OCI-LY3 (cell line): ENCODE data around the gene TLL2.
A peak's percentile ranks its signal among the peaks of the same experiment; 100 is the strongest.

ENCODE experiments used
- H2AFZ ChIP-seq: fragments of 200-600, 300-600 bp; shearing (Covaris generic); 2 replicates; pipeline ENCODE4 v1.6.0; 2014; ENCODE audit warnings: antibody characterized with exemption, low read depth, low read length
- H3K27ac ChIP-seq: fragments of 200-600, 300-600 bp; sonication (generic); 2 replicates; pipeline ENCODE4 v1.5.1; 2014; ENCODE audit warnings: mild to moderate bottlenecking, low read length, moderate library complexity, mixed read lengths
- H3K27me3 ChIP-seq: fragments of 200-600, 300-600 bp; sonication (generic); 2 replicates; pipeline ENCODE4 v1.6.1; 2014; ENCODE audit warnings: low read depth, low read length, mixed read lengths
- H3K36me3 ChIP-seq: fragments of 200-600, 300-600 bp; sonication (generic); replicated peaks from 2 replicates; pipeline ENCODE3; 2014; ENCODE audit warnings: low read depth, low read length, mixed read lengths
- H3K4me1 ChIP-seq: fragments of 300-600, 200-600 bp; sonication (generic); 2 replicates; pipeline ENCODE4 v1.6.1; 2014; ENCODE audit warnings: low read length, mixed read lengths
- H3K4me2 ChIP-seq: fragments of 200-600, 300-600 bp; sonication (generic); 2 replicates; pipeline ENCODE4 v1.6.1; 2014; ENCODE audit warnings: low read length, mixed read lengths
- H3K4me3 ChIP-seq: fragments of 300-600, 200-600 bp; sonication (generic); 2 replicates; pipeline ENCODE4 v1.5.1; 2014; ENCODE audit warnings: antibody characterized with exemption, mild to moderate bottlenecking, low read length, moderate library complexity
- H3K79me2 ChIP-seq: fragments of 300-600, 200-600 bp; shearing (Covaris generic); 2 replicates; pipeline ENCODE4 v1.6.1; 2014; ENCODE audit warnings: mild to moderate bottlenecking, low read length, mixed read lengths
- H3K9ac ChIP-seq: fragments of 300-600, 200-600 bp; shearing (Covaris generic); 2 replicates; pipeline ENCODE4 v1.6.0; 2014; ENCODE audit warnings: mild to moderate bottlenecking, low read length, moderate library complexity
- H3K9me3 ChIP-seq: fragments of 200-600, 300-600 bp; shearing (Covaris generic); 2 replicates; pipeline ENCODE4 v1.6.1; 2014; ENCODE audit warnings: low read length, mixed read lengths; ENCODE audit not compliant: insufficient read depth
- H4K20me1 ChIP-seq: fragments of 200-600, 300-600 bp; sonication (generic); 2 replicates; pipeline ENCODE4 v1.6.1; 2016; ENCODE audit warnings: low read length, mixed read lengths; ENCODE audit not compliant: insufficient read depth
- EZH2phosphoT487 ChIP-seq: fragments of 200-600 bp; shearing (Covaris generic); IDR thresholded peaks from 2 replicates; pipeline ENCODE4 v1.6.1; 2018; ENCODE audit warnings: antibody characterized with exemption, mixed run types, low read depth
- TF ChIP-seq, protein P1 (sequence below): fragments of 200-600, 300-600 bp; sonication (generic); IDR thresholded peaks from 2 replicates; pipeline ENCODE4 v1.5.1; 2014; ENCODE audit warnings: antibody characterized with exemption, low read length, low read depth

TLL2 gene

DNA sequence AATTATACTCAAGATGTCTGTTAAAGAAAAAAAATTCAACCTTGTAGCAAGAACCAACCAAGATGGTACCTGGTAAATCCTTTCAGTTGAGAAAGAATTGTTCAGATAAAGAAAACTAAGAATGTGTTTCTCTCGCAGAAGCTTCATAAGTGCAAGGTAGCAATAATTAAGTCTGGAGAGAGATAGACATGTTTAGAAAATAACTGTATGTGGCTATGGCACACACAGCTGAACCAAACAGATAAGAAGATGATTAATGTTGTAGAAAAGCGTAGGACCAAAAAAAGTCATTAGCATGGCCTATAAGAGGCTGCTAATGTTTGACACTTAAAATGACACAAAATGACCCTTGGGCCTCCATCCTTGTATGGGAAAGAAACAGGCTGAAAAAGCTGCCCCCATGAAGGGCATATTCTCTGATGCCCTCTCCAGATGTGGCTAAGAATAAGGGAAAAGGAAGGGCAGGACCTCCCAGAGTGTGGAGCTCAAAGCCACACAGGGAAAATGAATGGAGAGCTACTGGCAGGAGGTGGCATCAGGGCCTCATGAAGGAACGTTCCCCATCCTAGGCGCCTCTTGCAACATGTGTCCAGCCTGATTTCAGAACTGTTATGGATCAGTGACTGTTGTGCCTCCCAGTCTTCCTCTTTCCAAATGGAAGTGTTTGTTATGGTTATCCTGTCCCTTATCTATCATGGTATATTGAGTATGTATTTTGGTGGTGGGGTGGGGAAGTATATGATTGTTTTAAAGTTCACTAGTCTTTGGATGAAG is 30.7 kb downstream of the TLL2 start:
- Histone ChIP-seq H3K4me3 (no peak overlapping the region), H3K36me3 (no peaks in the 10 kb centered on the region), H3K27ac (no peak overlapping the region), H3K4me2 (no peak overlapping the region), H3K4me1 (no peaks in the 10 kb centered on the region), H3K9ac (no peak overlapping the region), H3K79me2 (no peaks in the 10 kb centered on the region), H3K27me3 (peaks cover 18% of the 10 kb centered on the region), H2AFZ (no peak overlapping the region), H3K9me3 (no peaks in the 10 kb centered on the region), H4K20me1 (no peaks in the 10 kb centered on the region)
- TF ChIP-seq, protein P1, sequence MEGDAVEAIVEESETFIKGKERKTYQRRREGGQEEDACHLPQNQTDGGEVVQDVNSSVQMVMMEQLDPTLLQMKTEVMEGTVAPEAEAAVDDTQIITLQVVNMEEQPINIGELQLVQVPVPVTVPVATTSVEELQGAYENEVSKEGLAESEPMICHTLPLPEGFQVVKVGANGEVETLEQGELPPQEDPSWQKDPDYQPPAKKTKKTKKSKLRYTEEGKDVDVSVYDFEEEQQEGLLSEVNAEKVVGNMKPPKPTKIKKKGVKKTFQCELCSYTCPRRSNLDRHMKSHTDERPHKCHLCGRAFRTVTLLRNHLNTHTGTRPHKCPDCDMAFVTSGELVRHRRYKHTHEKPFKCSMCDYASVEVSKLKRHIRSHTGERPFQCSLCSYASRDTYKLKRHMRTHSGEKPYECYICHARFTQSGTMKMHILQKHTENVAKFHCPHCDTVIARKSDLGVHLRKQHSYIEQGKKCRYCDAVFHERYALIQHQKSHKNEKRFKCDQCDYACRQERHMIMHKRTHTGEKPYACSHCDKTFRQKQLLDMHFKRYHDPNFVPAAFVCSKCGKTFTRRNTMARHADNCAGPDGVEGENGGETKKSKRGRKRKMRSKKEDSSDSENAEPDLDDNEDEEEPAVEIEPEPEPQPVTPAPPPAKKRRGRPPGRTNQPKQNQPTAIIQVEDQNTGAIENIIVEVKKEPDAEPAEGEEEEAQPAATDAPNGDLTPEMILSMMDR: no peak
- no peak for TF ChIP-seq EZH2phosphoT487

DNA sequence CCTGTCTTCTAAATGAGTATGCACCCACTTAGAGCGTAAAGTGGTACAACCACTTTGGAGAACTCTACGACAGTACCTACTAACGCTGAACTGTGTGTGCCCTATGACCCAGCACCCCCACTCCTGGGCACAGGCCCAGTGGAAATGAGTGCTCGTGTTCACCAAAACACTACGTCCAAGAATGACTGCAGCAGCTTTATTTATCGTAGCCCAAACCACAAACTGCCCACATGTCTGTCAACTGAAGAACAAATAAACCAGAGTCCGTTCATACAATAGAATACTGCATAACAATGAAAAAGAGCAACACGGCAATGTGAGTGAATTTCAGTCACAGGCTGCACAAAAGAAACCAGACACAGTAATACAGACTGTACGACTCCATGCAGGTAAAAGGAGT is 35.4 kb downstream of the TLL2 start:
- Histone ChIP-seq H3K36me3 (no peaks in the 10 kb centered on the region), H4K20me1 (no peaks in the 10 kb centered on the region), H3K4me2 (no peak overlapping the region), H3K4me3 (no peak overlapping the region), H3K4me1 (no peaks in the 10 kb centered on the region), H3K27ac (no peak overlapping the region), H3K9me3 (no peaks in the 10 kb centered on the region), H3K9ac (no peak overlapping the region), H3K79me2 (no peaks in the 10 kb centered on the region), H3K27me3 (peaks cover 23% of the 10 kb centered on the region), H2AFZ (no peak overlapping the region)
- TF ChIP-seq, protein P1: no peak
- TF ChIP-seq EZH2phosphoT487: no peak

DNA sequence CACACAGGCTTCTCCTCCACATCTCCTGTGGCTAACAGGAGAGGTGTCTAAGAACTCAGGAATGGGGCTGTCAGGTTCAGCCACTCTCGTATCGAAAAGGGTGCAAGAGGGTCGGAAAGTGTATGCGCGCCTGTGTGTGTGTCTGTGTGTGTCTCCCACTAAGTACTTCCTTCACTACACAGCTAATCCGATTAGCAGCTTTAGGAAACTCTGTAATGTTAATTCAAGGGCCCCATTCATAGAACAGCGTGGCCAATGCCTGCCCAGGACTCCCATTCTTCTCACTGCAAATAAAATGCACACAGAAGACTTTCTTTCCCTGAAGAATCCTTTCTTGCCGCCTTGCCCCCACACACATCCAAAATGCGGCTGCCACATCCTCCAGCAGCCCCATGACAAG is 39.9 kb downstream of the TLL2 start:
- Histone ChIP-seq H3K27me3 (peaks cover 11% of the 10 kb centered on the region; the same call in 1 of the 2 replicates), H3K9ac (no peak overlapping the region), H3K4me3 (no peak overlapping the region), H3K9me3 (no peaks in the 10 kb centered on the region), H3K4me1 (no peaks in the 10 kb centered on the region), H3K79me2 (no peaks in the 10 kb centered on the region), H3K36me3 (no peaks in the 10 kb centered on the region), H2AFZ (no peak overlapping the region), H4K20me1 (no peaks in the 10 kb centered on the region), H3K27ac (no peak overlapping the region), H3K4me2 (no peak overlapping the region)
- TF ChIP-seq, protein P1: no peak
- no peak for TF ChIP-seq EZH2phosphoT487

DNA sequence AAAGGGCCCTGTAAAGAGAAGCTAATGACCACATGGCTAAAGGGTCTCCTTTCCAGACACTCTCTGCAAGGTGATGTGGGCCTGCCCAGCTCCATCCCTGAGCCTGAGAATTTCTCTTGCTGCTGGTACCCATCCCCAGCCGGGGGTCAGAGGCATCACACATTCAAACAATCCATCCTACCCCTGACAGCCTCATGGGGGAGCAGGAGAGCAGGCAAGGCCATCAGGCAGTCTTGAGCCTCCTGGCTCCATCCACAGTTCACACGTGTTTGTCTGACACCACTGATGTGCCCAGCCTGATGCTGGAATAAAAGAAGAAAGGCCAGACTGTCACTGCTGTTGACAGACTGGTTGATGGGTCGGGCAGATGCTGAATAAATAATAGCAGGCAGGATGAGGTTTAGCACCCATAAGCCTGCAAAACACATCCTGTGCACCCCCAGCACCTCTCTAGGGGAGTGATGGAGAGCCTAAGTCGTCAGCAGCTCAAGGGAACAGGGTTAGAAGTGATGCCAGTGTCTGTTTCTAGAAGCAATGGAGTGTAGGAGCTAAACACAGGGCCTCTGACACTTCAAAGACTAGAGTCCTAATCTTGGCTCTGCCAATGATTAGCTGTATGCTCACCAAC is 43.5 kb downstream of the TLL2 start:
- Histone ChIP-seq H3K4me3 (no peak overlapping the region), H3K4me2 (no peak overlapping the region), H3K4me1 (no peaks in the 10 kb centered on the region), H3K9ac (no peak overlapping the region), H3K9me3 (no peaks in the 10 kb centered on the region), H3K27ac (no peak overlapping the region), H4K20me1 (no peaks in the 10 kb centered on the region), H3K79me2 (no peaks in the 10 kb centered on the region), H3K27me3 (peaks cover 17% of the 10 kb centered on the region), H2AFZ (no peak overlapping the region), H3K36me3 (no peaks in the 10 kb centered on the region)
- no peak for TF ChIP-seq EZH2phosphoT487
- TF ChIP-seq, protein P1: peak; percentile 54
